Left lung (tissue), 10 donors: ENCODE data around the gene RCOR3. TPM values are rescaled to one million over a fixed set of nuclear protein-coding genes. Genes with fewer than 3 reads are reported as not detected.
A peak's percentile ranks its signal among the peaks of the same experiment; 100 is the strongest.

Experiments
- ATAC-seq: fragments of 200-7000 bp; cut with Tn5 transposase; one replicate; pipeline ENCODE4 v1.9.1; 2020; ENCODE audit warnings: moderate library complexity
- DNase-seq, 4 donors: peaks; one replicate each; pipeline ENCODE4 v3.0.0-alpha.2; 2013 to 2020
- H3K27ac ChIP-seq, 2 donors: fragments of 200-600 bp; sonication (generic) in 1 of 2; one replicate each; pipeline versions ENCODE4 v1.5.0 to v1.8.0; 2020 to 2021
- H3K27me3 ChIP-seq, 2 donors: fragments of 200-600 bp; sonication (generic) in 1 of 2; one replicate each; pipeline versions ENCODE4 v1.5.0 to v1.8.0; 2020 to 2021
- H3K36me3 ChIP-seq, 2 donors: fragments of 200-600 bp; sonication (generic) in 1 of 2; one replicate each; pipeline versions ENCODE4 v1.5.0 to v1.8.0; 2020 to 2021
- H3K4me1 ChIP-seq, 2 donors: fragments of 200-600 bp; one replicate each; pipeline ENCODE4 v1.8.0; 2021
- H3K4me3 ChIP-seq, 2 donors: fragments of 200-600 bp; sonication (generic) in 1 of 2; one replicate each; pipeline versions ENCODE4 v1.5.0 to v1.8.0; 2020 to 2021; ENCODE audit warnings: mild to moderate bottlenecking in 1 of 2
- H3K9me3 ChIP-seq, 2 donors: fragments of 200-600 bp; sonication (generic) in 1 of 2; one replicate each; pipeline versions ENCODE4 v1.5.0 to v1.8.0; 2020 to 2021
- CTCF ChIP-seq, 2 donors: fragments of 200-600 bp; sonication (generic) in 1 of 2; IDR thresholded peaks; one replicate each; pipeline versions ENCODE4 v1.5.0 to v1.8.0; 2021; ENCODE audit warnings: antibody characterized with exemption in 2 of 2
- intact Hi-C, 2 donors: fragments of 100-400 bp; cut with DNase I; formaldehyde crosslinking; loops; one replicate each; pipeline versions ENCODE4 v1.11.2 to v1.14.2; 2022
- polyA plus RNA-seq, 6 donors: library from polyadenylated mRNA; unstranded; fragments of 120-200 nt; gene quantifications; one replicate each; pipeline ENCODE4 v1.2.1, GENCODE V29; 2013; ENCODE audit not compliant: insufficient read length in 6 of 6
- total RNA-seq, 2 donors: library from RNA; stranded (reverse); fragmentation: NEBNext Ultra II Directional; extraction: Animal tissue kit (Norgen Biotek cat#: 25700); gene quantifications; one replicate each; pipeline ENCODE4 v1.2.1, GENCODE V29; 2021
- donor health status: DM: no; HTN: yes; CAD: no.
- donor health status: DM: no; HTN: no; CAD: no.

The RCOR3 gene
- total and polyA plus RNA-seq, 8 donors = 44.5 to 113 (median 95.0) TPM

- Histone ChIP-seq H3K27ac (no peak overlapping the region), H3K36me3 (no peaks in the 10 kb centered on the region), H3K9me3 (no peaks in the 10 kb centered on the region), H3K4me3 (no peak overlapping the region), H3K4me1 (peaks cover 0 to 6% of the 10 kb centered on the region in 2 donors), H3K27me3 (no peaks in the 10 kb centered on the region)
- TF ChIP-seq CTCF (IDR thresholded peaks at IDR 0.05) = no peak
- intact Hi-C loops = no loop called here
- no peak for DNase-seq
- ATAC-seq = no peak
These were observed 79.1 kb downstream of the RCOR3 start for GRCh38 chr1:211338224-211338620.

- no peaks in the 10 kb centered on the region for H3K36me3 ChIP-seq
- no peak overlapping the region for H3K4me3 ChIP-seq
- no peak overlapping the region for H3K27ac ChIP-seq
- TF ChIP-seq CTCF (IDR thresholded peaks at IDR 0.05) = no peak
- ATAC-seq = no peak
- DNase-seq = no peak
- H3K9me3 ChIP-seq = no peaks in the 10 kb centered on the region
- no peaks in the 10 kb centered on the region for H3K27me3 ChIP-seq
- peaks cover 0 to 13% of the 10 kb centered on the region in 2 donors for H3K4me1 ChIP-seq
- intact Hi-C loops = no loop called here
These were observed 80.5 kb downstream of the RCOR3 start for GRCh38 chr1:211339631-211340041.

GRCh38 chr1:211340622-211341507 lies 81.7 kb downstream of the RCOR3 start:
- peak; percentile 35 for ATAC-seq
- H3K36me3 ChIP-seq = no peaks in the 10 kb centered on the region
- peaks cover 0 to 13% of the 10 kb centered on the region in 2 donors for H3K4me1 ChIP-seq
- DNase-seq = no peak
- no peak for TF ChIP-seq CTCF (IDR thresholded peaks at IDR 0.05)
- H3K27ac ChIP-seq = no peak overlapping the region
- H3K4me3 ChIP-seq = no peak overlapping the region
- H3K27me3 ChIP-seq = no peaks in the 10 kb centered on the region
- intact Hi-C loops = no loop called here
- no peaks in the 10 kb centered on the region for H3K9me3 ChIP-seq

- intact Hi-C loops = no loop called here
- Histone ChIP-seq H3K9me3 (no peaks in the 10 kb centered on the region), H3K36me3 (no peaks in the 10 kb centered on the region), H3K4me3 (no peak overlapping the region), H3K4me1 (peaks cover 0 to 6% of the 10 kb centered on the region in 2 donors), H3K27me3 (no peaks in the 10 kb centered on the region), H3K27ac (no peak overlapping the region)
- ATAC-seq = no peak
- TF ChIP-seq CTCF (IDR thresholded peaks at IDR 0.05) = no peak
- DNase-seq = no peak
These were observed 82.8 kb downstream of the RCOR3 start for GRCh38 chr1:211341999-211342398.

GRCh38 chr1:211343607-211344006 lies 84.4 kb downstream of the RCOR3 start:
- intact Hi-C loops = no loop called here
- DNase-seq (no peak), ATAC-seq (no peak)
- Histone ChIP-seq H3K27me3 (no peaks in the 10 kb centered on the region), H3K36me3 (no peaks in the 10 kb centered on the region), H3K4me1 (peaks cover 0 to 6% of the 10 kb centered on the region in 2 donors), H3K4me3 (no peak overlapping the region), H3K27ac (no peak overlapping the region), H3K9me3 (no peaks in the 10 kb centered on the region)
- TF ChIP-seq CTCF (IDR thresholded peaks at IDR 0.05) = no peak
